Lung (tissue), 12 donors: ENCODE results near the gene SIK3. TPM values are rescaled to one million over a fixed set of nuclear protein-coding genes. Genes with fewer than 3 reads are reported as not detected.

Experiments
- ATAC-seq: fragments of 200-7000 bp; cut with Tn5 transposase; one replicate; pipeline ENCODE4 v1.9.1; 2020; ENCODE audit warnings: moderate number of reproducible peaks; ENCODE audit not compliant: insufficient read depth, low FRiP score
- DNase-seq, 3 donors: peaks; one replicate each; pipeline ENCODE4 v3.0.0-alpha.2; 2013 to 2017
- H3K27ac ChIP-seq, 2 donors: one replicate each; pipeline ENCODE4 v1.5.1; 2013; ENCODE audit warnings: mild to moderate bottlenecking in 2 of 2, moderate library complexity in 2 of 2, control low read depth in 1 of 2, inconsistent platforms in 1 of 2, low read depth in 1 of 2, low read length in 1 of 2
- H3K27me3 ChIP-seq, 3 donors: one replicate each; pipeline ENCODE4 v1.5.1; 2013; ENCODE audit warnings: low read length in 2 of 3; ENCODE audit not compliant: control insufficient read depth in 3 of 3, insufficient read depth in 3 of 3
- H3K36me3 ChIP-seq, 4 donors: one replicate each; pipeline ENCODE4 v1.5.1; 2013; ENCODE audit warnings: low read length in 4 of 4, mild to moderate bottlenecking in 1 of 4, moderate library complexity in 1 of 4; ENCODE audit not compliant: control insufficient read depth in 4 of 4, insufficient read depth in 4 of 4
- H3K4me1 ChIP-seq, 5 donors: one replicate each; pipeline ENCODE4 v1.5.1; 2013; ENCODE audit warnings: low read length in 5 of 5, mild to moderate bottlenecking in 2 of 5, moderate library complexity in 1 of 5; ENCODE audit not compliant: control insufficient read depth in 5 of 5, insufficient read depth in 5 of 5
- H3K4me3 ChIP-seq: one replicate; pipeline ENCODE4 v1.5.1; 2013; ENCODE audit warnings: mild to moderate bottlenecking, control low read depth, moderate library complexity
- H3K9ac ChIP-seq, 2 donors: one replicate each; pipeline ENCODE4 v1.5.1; 2013; ENCODE audit warnings: low read length in 2 of 2, control low read depth in 1 of 2; ENCODE audit not compliant: insufficient read depth in 1 of 2
- H3K9me3 ChIP-seq, 4 donors: one replicate each; pipeline ENCODE4 v1.5.1; 2013; ENCODE audit warnings: low read length in 3 of 4, mild to moderate bottlenecking in 1 of 4, moderate library complexity in 1 of 4; ENCODE audit not compliant: control insufficient read depth in 4 of 4, insufficient read depth in 3 of 4
- WGBS, 2 donors: extraction: QIAGEN DNeasy Blood & Tissue Kit; methylation state at CpG; one replicate each; pipeline ENCODE4 v1.1.7; 2013; 5-methylcytosine and 5-hydroxymethylcytosine counted together
- polyA plus RNA-seq, 2 donors: library from polyadenylated mRNA; stranded (reverse); fragments of 200-250 nt; gene quantifications; one replicate each; pipeline ENCODE4 v1.2.1, GENCODE V29; 2013
- total RNA-seq, 2 donors: library from RNA; depleted of rRNA in 1 of 2; stranded (reverse); fragments of >200 nt in 1 of 2; gene quantifications; one replicate each; pipeline ENCODE4 v1.2.1, GENCODE V29; 2014 to 2021
- TF ChIP-seq, protein P1 (sequence below): IDR thresholded peaks from 2 replicates; pipeline ENCODE4 v1.5.1; 2012; ENCODE audit warnings: mild to moderate bottlenecking; ENCODE audit errors: control extremely low read depth, extremely low read depth
- donor health status: control.
- donor health status: control.
- donor health status: Bipolar disorder and iron deficiency.
- donor health status: healthy.
- donor health status: DM: yes; HTN: yes; CAD: no.

Gene SIK3
- total and polyA plus RNA-seq, 4 donors = 9.0 to 43.4 (median 29.6) TPM

DNA sequence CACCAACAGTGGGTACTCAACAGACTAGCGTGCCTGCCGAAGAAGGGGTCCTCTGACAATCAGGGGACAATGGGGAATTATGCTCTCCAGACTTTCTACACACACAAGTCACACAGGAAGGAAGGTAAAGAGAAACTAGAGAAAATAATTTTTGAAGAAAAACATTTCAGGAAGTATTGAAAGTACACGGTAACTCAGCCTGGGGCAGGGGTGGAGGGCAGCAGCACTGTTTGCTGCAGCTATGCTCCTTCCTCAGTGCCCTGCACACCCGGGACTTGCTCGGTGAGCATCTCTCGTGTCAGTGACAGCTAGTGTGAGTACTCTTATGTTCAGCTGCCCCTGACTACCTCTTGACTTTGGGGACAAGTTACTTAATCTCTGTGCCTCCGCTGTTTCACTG is 242.8 kb downstream of the SIK3 start:
- no peak for ATAC-seq
- WGBS, 2 donors = 66 to 90% methylated on average over 7 of the region's 7 CpGs
- peaks cover 21 to 35% (median 27%) of the 10 kb centered on the region in 4 donors for H3K36me3 ChIP-seq
- no peak overlapping the region for H3K4me3 ChIP-seq
- no peaks in the 10 kb centered on the region for H3K9me3 ChIP-seq
- peaks cover 0 to 14% (median 8%) of the 10 kb centered on the region in 5 donors for H3K4me1 ChIP-seq
- DNase-seq = no peak
- H3K9ac ChIP-seq = no peak overlapping the region
- H3K27me3 ChIP-seq = no peaks in the 10 kb centered on the region
- TF ChIP-seq, protein P1, sequence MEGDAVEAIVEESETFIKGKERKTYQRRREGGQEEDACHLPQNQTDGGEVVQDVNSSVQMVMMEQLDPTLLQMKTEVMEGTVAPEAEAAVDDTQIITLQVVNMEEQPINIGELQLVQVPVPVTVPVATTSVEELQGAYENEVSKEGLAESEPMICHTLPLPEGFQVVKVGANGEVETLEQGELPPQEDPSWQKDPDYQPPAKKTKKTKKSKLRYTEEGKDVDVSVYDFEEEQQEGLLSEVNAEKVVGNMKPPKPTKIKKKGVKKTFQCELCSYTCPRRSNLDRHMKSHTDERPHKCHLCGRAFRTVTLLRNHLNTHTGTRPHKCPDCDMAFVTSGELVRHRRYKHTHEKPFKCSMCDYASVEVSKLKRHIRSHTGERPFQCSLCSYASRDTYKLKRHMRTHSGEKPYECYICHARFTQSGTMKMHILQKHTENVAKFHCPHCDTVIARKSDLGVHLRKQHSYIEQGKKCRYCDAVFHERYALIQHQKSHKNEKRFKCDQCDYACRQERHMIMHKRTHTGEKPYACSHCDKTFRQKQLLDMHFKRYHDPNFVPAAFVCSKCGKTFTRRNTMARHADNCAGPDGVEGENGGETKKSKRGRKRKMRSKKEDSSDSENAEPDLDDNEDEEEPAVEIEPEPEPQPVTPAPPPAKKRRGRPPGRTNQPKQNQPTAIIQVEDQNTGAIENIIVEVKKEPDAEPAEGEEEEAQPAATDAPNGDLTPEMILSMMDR = no peak
- H3K27ac ChIP-seq = no peak overlapping the region

GRCh38 chr11:116853461-116854073 is 244.7 kb downstream of the SIK3 start:
- Histone ChIP-seq H3K9ac (no peak overlapping the region), H3K36me3 (peaks cover 12 to 28% (median 19%) of the 10 kb centered on the region in 4 donors), H3K27me3 (no peaks in the 10 kb centered on the region), H3K9me3 (no peaks in the 10 kb centered on the region), H3K27ac (no peak overlapping the region), H3K4me3 (no peak overlapping the region), H3K4me1 (peaks cover 0 to 14% (median 8%) of the 10 kb centered on the region in 5 donors)
- ATAC-seq (peak; percentile 67), DNase-seq (no peak)
- 40 to 69% methylated on average over 6 of the region's 6 CpGs for WGBS, 2 donors
- TF ChIP-seq, protein P1 = no peak

DNA sequence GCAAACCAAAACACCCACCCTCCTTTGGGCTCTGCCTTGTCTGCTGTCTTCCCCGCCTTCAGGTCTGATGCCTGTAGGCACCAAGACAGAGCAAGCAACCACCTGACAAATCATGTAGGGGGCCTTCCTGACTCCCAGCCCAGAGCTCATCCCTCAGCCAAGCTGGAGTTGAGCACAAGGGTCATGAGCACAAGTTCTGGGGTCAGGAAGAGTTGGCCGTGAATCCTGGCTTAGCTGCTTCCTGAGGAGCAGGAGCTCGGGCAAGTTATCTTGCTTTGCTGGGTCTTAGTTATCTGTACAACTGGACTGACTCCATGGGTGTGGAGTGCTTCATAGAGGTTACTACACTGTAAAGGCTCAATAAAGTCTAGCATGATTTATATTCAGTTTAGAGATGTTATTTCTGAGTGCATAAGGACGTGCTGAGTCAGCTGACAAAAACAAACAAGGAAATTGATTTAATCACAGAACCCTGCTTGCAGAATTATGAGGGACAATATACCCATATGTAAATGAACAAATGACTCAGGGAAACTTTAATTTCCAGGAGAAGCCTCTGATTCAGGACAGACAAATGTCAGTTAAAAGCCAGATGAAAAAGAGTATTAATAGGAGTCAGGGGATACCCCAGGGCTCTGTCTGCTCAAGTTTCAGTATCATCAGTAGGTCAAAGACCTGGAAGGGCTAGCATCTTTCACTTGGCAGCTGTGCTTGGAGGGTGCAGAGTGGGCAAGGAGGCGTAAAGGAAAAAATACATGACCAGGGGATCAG is 245.8 kb downstream of the SIK3 start:
- Histone ChIP-seq H3K9ac (peak overlapping the region in 1 of 2 donors; percentile 4), H3K36me3 (peaks cover 5 to 28% (median 11%) of the 10 kb centered on the region in 4 donors), H3K4me3 (no peak overlapping the region), H3K27ac (peak overlapping the region in 1 of 2 donors; percentile 53), H3K9me3 (no peaks in the 10 kb centered on the region), H3K27me3 (no peaks in the 10 kb centered on the region), H3K4me1 (peaks cover 0 to 14% (median 8%) of the 10 kb centered on the region in 5 donors)
- ATAC-seq (no peak), DNase-seq (no peak)
- 29 to 50% methylated on average over 5 of the region's 5 CpGs for WGBS, 2 donors
- TF ChIP-seq, protein P1 = no peak
